ENCODE results near the gene UCP2.
A peak's percentile ranks its signal among the peaks of the same experiment; 100 is the strongest.

The UCP2 gene

DNA sequence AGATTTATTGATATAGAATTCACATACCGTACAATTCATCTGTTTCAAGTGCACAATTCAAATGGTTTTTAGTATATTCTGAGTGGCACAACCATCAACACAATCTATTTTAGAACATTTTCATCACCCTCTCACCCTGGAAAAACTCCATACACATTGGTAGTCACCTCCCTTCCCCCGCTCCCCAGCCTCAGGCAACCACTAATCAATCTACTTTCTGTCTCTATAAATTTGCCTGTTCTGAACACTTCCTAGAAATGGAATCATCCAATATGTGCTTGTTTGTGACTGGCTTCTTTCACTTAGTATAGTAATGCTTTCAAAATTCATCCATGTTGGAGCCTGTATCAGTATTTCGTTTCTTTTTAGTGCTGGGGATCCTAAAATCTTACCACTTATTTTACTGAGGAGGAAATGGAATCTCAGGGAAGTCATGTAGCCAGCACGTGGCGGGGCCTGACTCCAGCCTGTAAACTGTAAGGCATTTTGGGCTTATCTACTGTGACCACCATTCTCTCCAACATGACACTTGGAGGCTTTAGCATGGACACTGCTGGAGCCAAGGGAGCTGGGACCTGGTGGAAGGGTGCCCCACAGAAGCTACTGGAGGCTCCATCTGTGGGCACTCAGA, 27.1 kb upstream of the UCP2 start:
- no peak for DNase-seq

DNA sequence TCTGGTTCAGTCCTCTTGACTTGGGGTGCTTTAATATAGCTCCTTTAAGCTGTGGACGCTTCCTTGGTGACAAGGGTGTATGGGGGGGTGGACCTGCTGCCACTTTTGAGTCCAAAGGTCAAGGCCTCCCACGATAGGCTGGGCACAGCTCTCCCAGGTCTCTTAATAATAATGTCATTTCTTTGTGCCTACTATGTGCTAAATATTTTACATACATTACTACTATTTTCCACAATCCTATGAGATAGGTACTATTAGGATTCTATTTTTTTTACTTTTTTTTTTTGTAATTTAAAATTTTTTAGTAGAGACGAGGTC, 26.5 kb upstream of the UCP2 start:
- no peak for DNase-seq

DNA sequence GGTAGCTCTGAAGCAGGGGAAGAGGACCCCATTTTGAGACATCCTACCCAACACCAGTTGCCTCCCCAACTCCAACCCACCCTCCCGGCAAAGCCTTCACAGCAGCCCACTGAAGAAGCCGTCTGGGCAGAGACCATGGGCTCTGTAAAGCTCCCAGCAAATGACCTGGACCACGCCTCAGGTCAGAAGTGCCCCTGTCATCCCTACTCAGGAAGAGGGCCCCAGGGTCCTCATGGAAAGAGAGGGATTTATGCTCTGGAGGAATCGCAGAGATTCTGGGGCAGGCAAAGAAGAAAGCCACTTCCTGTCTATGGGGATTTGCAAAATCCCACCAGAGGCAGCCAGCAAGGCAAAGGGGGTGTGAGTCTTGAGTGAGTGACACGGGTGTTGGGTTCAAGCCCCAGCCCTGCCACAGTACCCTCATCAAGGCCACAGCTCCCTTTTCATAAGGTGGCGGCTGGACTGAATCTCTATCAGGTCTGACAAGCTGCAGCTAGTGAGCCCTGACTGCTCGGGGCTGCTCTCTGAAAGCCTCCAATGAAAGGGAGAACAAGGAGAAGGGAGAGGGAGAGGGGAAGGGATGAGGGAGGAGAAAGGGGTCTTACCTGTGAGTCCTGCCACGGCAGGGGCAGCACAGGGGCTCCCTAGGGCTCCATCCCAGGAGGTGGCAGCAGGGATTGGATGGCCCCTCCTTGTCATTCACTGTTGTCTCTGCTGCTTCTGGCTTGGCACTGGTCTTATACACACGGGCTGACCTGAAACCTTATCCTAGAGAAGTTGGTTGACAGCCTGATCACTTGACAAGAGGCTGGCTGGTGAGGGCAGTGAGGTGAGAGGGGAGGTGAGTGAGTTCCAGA, 26.0 kb upstream of the UCP2 start, which contains the start of gene UCP3:
TSS of gene UCP3 (minus strand) at position 713 of the 857 bp plus-strand sequence. CDS start 2,043 bp downstream, outside the sequence.
- no peak for DNase-seq

DNA sequence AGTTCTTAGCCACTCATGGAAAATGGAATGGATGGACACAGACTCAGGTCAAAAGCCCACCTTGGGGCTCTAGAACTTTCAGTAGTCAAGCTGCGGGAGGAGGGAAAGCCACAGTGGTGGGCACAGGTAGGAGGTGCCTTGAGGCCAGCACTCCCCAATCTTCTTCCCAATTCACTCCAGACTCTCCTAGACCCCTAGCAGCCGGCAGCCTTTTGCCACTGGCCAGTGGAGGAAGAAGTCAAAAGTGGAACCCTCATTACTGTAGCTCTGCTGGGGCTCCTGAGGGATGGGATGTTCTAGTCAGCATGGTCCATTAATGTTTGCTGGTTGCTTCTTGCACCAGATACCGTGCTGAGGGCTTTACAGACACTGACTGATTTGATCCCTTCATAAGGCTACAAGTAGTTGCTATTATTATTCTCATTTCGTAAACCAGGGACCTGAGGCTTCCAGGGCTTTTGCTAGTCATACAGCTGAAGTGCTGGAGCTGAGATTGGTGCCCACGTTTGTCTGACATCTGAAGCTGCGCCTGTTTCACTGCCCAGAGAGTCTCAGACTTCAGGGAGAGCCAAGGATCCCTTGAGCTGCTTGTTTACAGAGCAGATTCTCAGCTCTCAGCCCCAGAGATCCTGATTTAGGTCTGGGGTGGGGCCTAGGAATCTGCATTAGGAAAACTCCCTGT, 25.2 kb upstream of the UCP2 start:
- DNase-seq: no peak

DNA sequence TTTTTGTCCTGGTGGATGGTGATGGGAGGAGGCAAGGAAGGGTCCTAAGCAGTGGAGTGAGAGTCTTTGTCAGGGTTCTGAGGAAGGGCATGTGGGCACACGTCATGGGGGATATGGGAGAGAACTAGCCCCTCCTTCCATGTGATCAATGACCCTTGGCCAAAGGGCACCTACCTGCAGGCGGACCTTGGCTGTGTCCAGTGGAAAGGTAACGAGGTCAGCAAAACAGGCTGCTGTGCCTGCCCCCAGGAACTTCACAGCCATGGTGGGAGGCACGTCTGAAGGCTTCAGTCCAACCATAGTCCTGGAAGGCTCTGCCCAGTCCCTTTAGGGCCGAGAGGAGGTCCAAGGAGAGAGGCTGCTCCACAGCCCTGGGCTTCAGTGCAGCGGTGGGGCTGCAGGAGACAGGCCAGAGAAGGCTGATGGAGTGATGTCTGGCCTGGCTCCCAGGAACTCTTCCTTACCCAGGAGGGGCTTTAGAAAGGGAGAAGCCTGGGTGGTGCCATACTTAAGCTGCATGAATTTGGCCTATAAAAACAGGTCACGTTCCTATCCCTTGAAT, 24.2 kb upstream of the UCP2 start:
- no peak for DNase-seq

DNA sequence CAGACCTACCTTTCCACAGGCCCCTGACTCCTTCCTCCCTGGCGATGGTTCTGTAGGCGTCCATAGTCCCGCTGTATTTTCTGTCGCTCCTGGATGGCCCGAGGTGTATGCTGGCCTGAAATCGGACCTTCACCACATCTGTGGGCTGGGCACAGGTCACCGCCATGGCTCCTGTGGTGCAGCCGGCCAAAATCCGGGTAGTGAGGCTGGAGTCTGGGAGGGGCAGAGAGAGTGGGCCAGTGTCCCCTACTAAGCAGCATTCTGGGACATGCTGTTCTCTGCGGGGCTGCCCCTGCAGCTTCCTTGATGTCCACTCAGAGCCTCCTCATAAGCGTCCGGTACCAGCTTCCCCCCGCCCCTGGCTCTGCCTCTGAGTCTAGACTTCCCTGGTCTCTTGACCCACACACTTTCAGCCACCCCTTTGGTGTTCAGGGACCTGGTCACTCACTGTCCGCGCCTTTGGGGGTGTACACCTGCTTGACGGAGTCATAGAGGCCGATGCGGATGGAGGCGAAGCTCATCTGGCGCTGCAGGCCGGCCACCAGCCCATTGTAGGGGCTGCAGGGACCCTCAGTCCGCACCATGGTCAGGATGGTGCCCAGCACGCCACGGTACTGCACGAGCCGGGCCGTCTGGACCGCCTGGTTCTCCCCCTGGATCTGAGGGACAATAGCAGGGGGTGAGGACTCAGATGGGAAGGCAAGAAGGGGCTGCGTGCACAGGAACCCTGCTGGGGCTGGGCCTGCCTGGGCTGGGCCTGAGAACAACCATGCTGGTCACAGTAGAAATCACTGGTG, 23.3 kb upstream of the UCP2 start:
- DNase-seq: no peak

DNA sequence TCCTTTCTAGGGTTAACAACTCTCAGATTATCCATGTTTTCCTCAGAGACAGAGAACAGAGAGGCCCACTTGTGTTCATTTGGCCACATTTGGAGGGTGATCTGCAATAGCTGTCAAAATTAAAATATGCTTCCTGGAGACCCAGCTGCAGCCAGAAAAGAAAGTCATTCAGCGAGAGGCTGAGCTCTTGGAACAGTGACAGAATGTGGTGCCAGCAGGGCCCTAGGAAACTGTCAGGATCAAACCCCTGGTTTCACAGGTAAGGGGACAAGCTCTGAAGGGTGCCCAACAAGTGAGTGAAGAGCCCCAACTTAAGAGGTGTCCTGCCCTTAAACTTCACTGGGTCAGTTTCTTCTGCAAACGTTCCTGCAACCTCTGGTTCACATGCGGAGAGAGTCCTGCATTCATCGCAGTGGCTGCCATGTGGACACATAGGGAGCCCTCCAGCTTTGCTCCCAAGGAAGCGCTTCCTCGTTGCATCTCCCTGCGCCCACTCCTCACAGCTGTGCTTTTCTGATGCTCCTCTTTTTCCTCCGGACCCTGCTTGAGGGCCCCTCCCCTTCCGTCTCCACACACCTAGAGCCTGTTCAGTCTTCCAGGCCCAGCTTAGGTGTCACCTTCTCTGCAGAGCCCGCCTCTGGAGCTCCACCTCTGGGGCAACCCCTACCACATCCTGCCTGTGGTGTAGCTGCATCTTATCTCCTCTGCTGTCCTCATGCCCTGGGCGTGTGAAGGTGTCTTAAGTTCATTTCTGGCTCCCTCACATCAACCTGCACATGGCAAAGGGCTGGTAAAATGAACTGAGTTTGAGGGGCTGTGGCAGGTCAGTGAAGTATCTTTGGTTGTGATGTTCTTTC, 22.3 kb upstream of the UCP2 start:
- no peak for DNase-seq

DNA sequence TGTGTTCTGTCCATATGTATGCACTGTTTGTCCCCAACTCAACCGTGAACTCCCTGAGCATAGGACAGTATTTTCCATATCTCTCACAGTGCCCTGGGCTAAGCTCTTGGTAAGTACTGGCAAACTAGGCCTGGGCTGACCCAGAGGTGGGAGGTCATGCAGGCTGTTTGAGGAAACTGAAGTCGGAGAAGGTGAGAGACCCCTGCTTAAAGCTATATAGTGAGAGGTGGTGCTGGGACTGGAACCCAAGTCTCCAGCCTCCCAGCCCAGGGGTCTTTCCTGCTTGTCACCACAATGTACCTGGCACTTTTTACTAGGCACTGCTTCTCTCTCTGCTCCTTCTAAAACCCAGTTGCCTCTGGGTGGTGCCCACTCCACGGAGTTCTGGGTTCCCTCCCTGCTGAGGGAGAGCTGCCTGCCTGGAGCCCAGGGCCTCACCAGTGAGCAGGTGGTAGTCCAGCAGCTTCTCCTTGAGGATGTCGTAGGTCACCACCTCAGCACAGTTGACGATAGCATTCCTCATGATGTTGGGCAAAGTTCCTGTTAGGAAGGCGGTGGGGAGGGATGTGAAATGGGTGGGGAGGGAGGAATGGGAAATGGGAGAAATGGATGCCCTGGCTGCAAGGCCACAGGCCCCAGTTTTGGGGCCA, 21.5 kb upstream of the UCP2 start:
- DNase-seq: no peak

DNA sequence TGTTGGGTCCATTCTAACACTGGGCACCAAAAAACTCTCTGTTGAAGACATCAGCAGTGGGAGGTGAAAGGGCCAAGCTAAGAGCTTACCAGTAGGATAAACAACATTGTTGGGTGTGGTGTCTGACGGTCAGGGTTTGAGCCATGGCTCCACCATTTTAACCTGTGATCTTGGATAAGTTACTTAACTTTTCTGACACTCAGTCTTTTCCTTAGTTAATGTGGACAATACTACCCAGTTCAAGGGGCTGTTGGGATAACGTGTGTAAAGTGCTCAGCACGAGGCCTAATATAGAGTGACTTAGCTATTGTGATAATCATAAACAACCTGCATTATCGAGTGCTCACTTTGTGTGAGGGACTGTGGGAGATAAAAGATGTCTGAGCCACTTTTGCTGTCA, 20.2 kb upstream of the UCP2 start:
- DNase-seq: no peak

DNA sequence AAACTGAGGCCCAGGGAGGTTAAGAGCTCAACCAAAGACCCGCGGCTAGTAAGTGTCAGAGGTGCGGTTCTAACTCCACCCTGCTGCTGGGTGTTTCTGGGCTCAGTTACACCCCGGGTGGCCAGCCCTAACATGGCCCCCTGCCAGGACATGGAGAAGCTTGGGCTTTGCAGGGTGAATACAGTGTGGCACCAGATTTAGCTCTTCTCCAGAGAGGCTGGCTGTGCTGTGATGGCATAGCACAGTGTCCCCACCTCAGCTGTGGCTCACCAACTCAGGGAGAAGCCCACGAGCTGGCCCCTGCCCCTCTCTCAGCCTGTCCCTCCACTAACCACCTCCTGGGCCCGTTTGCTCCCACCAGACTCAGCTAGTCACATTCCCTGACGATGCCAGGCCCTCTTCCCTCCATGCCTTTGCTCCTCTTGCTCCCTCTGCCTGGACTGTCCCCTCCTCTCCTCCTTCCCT, 19.2 kb upstream of the UCP2 start:
- DNase-seq: no peak

DNA sequence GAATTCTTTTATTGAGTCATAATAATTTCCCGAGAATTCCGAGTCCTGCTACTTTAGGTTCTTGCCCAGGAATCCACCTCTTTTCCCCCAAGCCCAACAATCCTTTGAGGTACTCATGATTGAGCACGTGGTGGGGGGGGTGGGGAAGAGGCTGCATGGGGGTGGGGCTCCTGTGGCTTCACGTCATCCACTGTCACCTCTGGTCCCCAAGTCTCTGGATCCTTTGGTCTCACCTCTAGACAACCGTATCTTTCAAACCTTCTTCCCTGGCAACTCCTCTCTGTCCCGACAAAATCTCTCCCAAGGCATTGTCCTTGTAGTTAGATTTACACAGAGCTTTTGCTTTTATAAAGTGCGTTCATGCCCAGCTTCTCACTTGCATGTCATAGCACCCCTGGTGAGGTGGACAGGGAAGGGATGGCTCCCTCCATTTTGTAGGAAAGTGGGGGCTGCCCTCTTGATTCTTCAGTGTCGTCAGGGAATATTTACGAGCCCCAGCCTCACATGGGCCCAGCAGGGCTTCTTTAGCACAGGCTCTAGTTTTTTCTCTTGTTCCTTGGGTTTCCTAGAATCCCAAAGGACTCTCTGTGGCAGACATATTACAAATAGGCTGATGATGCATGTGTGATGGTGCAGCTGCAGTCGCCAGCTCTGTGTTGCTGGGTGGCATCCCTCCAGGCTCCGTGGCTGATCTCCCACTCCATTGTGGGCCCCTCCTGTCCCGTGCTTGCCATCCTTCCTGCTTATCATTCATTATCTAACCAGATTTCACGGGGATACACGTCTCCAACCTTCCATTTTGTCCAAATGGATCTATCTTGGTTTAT, 17.9 kb upstream of the UCP2 start:
- no peak for DNase-seq

DNA sequence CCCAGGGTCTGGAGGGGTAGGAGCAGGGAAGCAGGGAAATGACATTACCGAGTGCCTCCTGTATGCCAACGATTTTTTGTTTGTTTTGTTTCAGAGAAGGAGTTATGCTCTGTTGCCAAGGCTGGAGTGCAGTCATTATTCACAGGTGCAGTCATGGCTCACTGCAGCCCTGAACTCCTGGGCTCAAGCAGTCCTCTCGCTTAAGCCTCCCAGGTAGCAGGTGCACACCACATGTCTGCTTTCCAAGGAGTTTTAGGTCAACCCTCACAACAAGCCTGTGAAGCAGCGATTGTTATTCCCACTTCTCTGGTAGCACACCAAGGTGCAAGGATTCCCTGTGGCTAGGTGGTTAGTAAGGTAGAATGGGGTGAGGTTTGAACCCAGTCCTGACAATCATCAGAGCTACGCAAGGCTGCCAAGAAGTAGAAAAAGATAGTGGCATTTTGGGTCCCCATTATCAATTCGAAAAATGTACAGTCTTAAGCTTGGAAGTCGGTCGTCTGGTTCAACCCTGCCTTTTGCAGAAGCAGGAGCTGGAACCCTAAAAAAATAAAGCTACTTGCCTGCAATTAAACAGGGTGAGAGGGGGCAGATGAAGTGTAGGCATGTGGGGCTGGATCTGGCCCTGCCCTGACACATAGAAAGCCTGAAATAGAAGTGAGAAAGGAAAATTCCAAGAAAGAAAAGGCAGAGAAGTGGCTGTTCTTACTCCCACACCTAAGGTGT, 17.1 kb upstream of the UCP2 start:
- peak; percentile 23 for DNase-seq

DNA sequence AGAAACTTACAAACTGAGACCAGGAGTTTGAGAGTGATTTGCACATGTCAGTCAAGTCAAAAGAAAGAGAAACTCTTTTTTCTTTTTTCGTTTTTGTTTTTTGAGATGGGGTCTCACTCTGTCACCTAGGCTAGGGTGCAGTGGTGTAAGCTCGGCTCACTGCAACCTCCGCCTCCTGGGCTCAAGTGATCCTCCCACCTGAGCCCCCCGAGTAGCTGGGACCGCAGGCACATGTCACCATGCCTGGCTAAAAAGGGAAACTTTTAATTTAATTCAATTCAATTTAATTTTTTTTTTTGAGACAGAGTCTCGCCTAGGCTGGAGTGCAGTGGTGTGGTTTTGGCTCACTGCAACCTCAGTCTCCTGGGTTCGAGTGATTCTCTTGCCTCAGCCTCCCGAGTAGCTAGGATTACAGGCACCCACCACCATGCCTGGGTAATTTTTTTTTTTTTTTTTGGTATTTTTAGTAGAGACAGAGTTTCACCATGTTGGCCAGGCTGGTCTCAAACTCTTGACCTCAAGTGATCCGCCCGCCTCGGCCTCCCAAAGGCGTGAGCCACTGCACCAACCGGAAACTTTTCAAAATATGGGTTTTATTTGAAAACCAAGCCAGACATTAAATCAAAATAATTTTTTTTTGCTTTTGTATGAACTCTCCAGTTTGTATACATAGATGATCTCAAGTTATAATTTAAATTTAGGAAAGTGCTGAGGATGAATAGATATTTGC, 16.4 kb upstream of the UCP2 start:
- DNase-seq: no peak

DNA sequence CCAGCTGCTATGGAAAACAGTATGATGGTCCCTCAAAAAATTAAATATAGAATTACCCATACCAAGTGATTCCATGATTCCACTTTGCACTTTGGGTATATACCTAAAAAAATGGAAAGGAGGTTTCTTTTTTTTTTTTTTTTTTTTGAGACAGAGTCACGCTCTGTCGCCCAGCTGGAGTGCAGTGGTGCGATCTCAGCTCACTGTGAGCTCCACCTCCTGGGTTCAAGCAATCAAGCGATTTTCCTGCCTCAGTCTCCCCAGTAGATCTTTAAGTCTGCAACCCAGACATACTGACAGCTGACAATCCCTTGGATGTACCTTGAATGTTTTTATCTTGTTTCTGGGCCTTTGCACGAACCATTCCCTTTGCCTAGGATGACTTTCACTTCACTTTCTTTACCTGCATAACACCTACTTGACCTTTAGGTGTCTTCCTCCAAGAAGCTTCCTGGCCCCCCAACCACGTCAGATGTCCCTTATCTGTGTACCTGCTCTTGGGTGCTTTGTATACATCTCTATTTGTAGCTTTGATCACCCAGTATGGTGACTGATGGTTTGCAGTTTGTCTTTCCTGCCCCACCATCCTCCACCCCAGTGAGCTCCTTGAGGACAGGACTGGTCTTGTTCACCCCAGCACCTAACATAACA, 14.6 kb upstream of the UCP2 start:
- DNase-seq: no peak

DNA sequence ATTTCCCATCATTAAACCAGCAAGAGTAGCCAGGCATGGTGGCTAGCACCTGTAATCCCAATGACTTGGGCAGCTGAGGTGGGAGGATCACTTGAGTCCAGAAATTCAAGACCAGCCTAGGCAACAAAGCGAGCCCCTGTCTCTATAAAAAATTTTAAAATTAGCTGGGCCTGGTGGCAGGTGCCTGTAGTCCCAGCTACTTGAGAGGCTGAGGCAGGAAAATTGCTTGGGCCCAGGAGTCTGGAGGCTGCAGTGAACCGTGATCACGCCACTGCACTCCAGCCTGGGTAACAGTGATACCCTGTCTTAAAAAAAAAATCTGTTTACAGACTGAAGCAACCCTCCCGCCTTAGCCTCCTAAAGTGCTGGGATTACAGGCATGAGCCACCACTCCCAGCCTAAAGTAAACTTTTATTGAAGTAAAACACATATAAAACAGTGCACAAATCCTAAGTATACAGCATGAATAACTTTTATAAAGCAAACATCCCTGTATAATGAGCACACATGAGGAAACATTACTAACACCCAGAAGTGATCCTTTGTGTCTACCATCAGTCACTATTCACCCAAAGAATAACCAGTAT, 13.6 kb upstream of the UCP2 start:
- peak; percentile 32 for DNase-seq

DNA sequence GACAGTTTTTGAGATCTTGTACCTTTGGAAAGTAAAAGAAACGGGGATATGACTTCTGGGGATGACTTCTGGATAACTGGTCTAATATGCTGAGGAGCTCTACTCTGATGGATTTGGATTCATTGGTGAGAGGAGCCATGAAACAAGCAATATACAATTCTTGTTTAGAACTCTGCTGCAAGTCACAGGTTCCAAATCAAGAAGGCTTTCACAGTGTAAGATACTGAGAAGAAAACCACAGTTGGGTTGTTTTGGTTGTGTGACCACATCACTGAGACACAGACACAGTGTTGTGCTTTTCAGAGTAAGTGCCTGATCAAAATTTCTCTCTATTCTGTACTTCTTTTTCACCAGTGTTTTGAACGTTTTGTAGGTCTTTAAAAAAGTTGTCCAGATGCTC, 13.1 kb upstream of the UCP2 start:
- no peak for DNase-seq

DNA sequence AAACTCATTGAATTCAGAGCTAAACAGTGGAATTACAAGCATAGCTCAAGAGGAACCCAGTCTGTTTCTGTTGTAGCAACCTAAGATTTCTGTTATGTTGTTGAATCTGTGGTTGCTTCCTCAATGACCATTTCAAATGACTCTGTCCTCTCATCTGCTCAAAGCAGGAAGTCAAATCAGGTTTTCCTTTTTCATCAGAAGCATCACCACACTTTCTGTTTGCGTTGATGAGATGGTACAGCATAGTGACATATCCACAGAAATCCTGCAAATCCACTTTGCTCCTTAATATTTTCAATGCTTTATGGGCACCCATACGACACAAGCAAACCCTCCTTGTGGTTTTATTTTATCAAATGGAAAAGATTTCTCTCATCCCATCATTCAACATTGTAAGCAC, 12.6 kb upstream of the UCP2 start:
- DNase-seq: no peak

DNA sequence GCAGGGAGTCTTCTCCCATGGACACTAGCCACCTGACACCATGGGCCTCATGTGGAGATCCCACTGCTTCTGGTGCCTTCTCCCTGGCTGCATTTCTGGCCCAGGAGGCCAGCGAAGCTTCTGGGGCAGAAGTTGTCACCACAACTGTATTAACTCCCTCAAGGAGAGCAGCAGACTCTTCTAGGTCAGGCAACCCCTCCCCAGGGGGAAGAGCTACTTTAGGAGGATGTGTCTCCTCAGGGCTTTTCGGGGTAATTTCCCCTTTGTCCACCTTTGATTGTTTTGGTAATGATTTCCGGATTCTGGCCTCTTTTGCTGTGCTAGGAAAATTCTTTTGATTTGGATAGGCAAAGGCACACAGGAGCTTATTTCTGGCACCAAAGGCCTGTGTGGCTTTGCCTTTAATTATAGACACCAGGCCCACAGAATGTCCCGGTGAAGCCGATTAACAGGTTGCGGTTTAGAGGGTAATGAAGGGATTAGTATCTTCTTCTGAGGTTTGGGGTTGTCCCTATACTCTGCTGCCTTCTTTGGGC, 8.9 kb upstream of the UCP2 start:
- no peak for DNase-seq
